Activated CD4-positive, alpha-beta T cell treated with anti-CD3 and anti-CD28 coated beads for 24 hours (primary cell): ENCODE measurements around the gene PLEKHA4.
"Not testable (repeated sequence)": the region's sequence is repeated elsewhere in the genome, so short reads cannot be mapped to it uniquely, and the experiment has no call there.

Experiments
- DNase-seq, 2 donors: peaks; one replicate each; pipeline ENCODE4 v3.0.0-alpha.2; 2020; ENCODE audit warnings: low read depth in 2 of 2

The PLEKHA4 gene

GRCh38 chr19:48867123-48867745, 1.2 kb downstream of the PLEKHA4 start:
- no peak for DNase-seq

DNA sequence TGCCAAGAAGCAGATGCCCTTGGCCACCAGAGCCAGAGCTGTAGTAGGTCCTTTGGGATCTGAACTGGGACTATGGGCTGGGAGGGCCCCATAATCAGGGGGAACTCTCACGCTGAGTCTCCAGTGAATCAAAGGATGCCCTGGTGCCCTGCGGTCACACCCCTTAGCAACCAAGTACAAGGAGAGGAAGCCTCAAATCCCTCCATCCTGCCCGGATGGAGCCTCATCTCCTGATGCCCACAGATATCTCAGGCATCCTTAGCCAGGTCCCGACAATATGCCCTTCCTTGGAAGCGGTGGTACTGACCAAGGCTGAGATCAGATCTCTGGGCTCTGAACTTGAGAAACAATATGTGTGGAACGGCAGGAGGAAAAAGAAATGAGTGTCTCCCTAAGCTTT, 1.7 kb downstream of the PLEKHA4 start:
- no peak for DNase-seq

DNA sequence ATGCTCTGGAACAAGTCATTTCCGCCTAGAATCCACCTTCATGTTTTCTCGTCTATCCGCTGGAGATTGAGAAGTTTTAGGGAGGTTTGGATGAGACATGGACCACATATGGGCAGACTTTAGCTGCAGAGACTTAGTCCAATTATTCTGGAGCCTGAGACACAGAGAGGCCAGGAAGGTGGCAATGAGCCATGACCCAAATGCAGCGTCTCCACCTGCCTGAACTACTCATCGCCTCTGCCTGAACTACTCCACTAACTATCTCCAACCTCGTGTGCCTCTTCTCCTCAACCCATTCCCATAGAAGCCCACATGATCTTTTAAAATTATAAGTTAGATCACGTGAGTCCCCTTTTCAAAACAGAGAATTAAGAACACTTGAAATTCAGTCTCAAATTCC, 5.6 kb downstream of the PLEKHA4 start:
- DNase-seq: no peak

- no peak for DNase-seq
These were observed 7.1 kb downstream of the PLEKHA4 start for GRCh38 chr19:48861313-48861712.

GRCh38 chr19:48859711-48860572, 8.5 kb downstream of the PLEKHA4 start:
- no peak for DNase-seq

GRCh38 chr19:48858984-48859710, 9.3 kb downstream of the PLEKHA4 start:
- DNase-seq: peak; percentile 67 to 81

DNA sequence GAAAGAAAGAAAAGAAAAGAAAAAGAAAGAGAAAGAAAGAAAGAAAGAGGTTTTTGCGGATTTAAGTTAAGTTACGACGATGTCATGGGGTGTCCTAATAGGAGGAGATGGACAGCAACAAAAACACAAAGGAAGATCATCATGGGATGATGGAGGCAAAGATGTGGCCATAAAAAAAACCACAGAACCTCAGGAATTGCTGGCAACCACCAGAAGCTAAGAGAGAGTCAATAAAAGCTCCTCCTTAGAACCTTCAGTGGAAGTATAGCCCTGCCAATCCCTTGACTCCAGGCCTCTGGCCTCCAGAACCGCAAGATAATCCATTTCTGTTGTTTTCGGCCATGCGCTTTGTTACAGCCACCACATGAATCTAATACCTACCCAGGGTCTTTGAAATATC, 11.5 kb downstream of the PLEKHA4 start:
- DNase-seq: no peak

GRCh38 chr19:48854103-48854502, 14.3 kb downstream of the PLEKHA4 start:
- no peak for DNase-seq

- no peak for DNase-seq
These were observed 14.9 kb downstream of the PLEKHA4 start for GRCh38 chr19:48853483-48853882.

DNA sequence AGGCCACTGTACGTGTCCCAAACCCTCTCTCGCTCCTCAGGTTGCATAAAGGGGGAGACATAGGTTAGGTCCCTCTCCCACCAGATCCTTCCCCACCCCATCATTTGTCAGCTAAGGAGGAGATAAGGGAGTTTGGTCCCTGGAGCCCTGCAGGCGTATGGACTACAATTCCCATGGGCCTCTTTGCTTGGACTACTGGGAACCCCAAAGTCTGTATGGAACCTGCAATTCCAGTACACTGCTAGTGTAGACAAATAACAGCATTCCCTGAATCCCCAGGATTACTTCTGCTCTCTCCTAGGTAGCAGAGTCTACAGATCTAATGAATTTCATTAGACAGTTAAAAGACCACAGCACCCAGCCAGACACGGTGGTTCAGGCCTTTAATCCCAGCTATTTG, 16.1 kb downstream of the PLEKHA4 start:
- DNase-seq: no peak

DNA sequence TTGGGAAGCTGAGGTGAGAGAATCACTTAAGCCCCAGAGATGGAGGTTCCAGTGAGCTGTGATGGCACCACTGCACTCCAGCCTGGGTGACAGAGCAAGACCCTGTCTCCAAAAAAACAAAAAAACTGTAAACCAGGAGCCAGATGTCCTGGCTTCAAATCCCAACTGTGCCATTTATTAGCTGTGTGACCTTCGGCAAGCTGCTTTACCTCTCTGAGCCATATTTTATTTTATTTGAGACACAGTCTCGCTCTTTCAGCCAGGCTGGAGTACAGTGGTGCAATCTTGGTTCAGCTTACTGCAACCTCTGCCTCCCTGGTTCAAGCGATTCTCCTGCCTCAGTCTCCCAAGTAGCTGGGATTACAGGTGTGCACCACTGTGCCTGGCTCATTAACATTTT, 21.8 kb downstream of the PLEKHA4 start:
- DNase-seq: not testable (repeated sequence)

DNA sequence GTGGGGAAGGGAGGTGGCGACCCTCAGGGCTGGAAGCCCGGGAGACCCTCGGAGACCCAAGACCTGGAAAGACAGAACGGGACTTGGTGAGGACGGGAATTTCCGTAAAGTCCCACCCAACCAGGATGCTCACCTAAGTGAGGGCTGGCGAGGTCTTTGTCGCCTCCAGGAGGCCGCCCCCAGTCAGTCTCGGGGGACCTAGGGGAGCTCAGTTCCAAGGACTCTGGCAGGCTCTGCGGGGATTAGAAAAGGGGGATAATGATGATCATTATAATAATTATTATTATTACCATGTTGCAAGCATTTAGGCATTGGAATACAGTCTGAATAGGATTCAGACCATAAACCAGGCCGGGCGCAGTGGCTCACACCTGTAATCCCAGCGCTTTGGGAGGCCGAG, 23.0 kb downstream of the PLEKHA4 start:
- no peak for DNase-seq

- no peak for DNase-seq
These were observed 23.9 kb downstream of the PLEKHA4 start for GRCh38 chr19:48844472-48844871.

GRCh38 chr19:48842789-48843162, 25.6 kb downstream of the PLEKHA4 start:
- DNase-seq: peak in 1 of 2 donors; percentile 48

GRCh38 chr19:48841571-48841970, 26.8 kb downstream of the PLEKHA4 start:
- DNase-seq: no peak

- DNase-seq: no peak
These were observed 27.4 kb downstream of the PLEKHA4 start for GRCh38 chr19:48841047-48841446.

DNA sequence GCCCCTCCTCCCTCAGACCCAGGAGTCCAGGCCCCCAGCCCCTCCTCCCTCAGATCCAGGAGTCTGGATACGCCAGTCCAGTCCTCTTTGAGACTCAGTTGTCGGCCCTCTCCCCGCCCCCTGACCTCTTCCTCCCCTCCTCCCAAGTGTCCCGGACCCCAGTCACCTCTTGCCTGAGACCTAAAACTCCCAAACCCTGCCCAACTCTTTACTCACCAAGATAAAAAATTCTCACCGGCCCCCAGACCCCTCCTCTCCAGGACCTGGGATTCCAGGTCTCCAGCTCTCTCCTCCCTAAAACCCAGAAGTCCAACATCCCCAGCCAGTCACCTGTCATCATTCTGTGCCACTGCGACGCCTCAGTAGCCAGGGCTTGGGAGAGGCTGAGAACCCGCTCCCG, 30.7 kb downstream of the PLEKHA4 start:
- DNase-seq: no peak

DNA sequence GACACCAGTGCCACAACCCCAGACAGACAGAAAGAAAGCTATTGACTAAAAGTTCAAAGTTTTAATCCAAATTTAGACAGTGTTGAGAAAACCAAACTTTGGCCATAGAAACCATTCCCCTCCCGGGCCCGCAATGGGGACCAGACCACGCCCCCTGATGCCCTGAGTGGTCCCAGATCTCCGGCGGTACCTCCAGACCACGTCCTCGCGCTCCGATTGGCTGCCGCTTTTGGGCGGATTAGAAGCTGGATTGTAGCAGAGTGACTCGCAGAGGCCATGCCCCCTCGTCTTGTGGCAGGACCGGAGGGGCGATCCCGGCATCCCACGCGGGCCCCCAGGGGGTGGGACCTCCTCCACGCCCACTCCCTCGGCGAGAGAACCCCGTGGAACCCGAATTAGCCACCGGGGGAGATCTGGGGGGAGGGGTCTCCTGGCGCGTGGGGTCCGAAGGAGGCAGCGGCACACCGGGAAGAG, 31.3 kb downstream of the PLEKHA4 start:
- peak; percentile 44 to 69 for DNase-seq

DNA sequence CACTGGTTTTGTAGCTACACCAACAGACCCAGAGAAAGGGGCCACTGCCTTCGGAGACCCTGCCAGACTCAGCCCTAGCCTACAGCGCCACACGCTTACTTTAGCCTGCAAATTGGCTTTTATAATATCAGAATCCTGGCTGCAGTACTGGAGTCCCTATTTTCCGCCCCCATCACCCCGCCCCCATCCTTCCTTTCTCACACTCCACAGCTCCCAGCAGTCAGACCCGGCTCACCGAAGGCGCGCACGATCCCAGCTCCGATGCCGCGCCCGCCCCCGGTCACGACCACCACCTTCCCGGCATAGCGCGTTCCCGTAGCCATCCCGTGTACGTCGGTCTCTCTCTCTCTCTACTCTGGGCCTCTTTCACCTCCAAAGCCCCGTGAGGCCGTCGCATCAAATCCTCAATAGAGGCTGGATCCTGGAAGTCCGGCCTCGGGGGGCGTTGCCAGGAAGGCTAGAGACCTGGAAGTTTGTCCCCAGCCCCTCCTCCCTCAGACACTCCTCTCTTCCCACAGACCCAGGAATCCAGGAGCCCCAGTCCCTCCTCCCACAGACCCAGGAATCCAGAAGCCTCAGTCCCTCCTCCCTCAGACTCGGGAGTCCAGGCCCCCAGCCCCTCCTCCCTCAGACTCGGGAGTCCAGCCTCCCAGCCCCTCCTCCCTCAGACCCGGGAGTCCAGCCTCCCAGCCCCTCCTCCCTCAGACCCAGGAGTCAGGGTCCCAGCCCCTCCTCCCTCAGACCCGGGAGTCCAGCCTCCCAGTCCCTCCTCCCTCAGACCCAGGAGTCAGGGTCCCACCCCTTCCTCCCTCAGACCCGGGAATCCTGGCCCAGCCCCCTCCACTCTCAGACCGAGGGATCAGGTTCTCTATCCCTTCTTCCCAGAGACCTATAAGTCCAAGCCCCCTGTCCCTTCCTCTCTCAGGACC, 32.1 kb downstream of the PLEKHA4 start, which contains the start of gene HSD17B14:
HSD17B14 (minus strand) TSS at position 403 of the 929 bp plus-strand sequence; CDS start at position 323, 80 bp downstream.
- DNase-seq: no peak

DNA sequence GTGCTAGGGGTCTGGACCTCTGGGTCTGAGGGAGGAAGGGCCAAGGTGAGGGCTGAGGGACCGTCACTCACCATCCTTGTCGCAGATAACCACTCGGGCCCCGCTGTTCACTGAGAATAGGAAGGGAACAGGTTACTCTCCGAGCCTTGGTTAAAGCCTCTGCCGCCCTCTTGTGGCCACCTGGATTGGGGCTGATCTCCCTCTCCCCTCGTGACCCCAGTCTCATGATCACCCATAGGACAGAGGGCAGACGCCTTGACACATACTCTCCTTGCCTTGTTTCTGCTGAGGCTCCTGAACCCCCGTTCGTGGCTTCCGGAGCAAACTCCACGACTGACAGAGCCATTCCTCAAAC, 32.7 kb downstream of the PLEKHA4 start:
- DNase-seq: peak; percentile 87 to 95

GRCh38 chr19:48833977-48834376, 34.4 kb downstream of the PLEKHA4 start:
- no peak for DNase-seq
